GM19193 (cell line): ENCODE results near the gene ATP5IF1.

ENCODE experiments used
- POLR2A ChIP-seq: IDR thresholded peaks from 4 replicates; pipeline ENCODE4 v1.6.1; 2011; ENCODE audit not compliant: insufficient read depth, insufficient read length; ENCODE audit errors: extremely low read depth

The ATP5IF1 gene

GRCh38 chr1:28273216-28273860 lies 37.4 kb downstream of the ATP5IF1 start:
- TF ChIP-seq POLR2A, result no peak

DNA sequence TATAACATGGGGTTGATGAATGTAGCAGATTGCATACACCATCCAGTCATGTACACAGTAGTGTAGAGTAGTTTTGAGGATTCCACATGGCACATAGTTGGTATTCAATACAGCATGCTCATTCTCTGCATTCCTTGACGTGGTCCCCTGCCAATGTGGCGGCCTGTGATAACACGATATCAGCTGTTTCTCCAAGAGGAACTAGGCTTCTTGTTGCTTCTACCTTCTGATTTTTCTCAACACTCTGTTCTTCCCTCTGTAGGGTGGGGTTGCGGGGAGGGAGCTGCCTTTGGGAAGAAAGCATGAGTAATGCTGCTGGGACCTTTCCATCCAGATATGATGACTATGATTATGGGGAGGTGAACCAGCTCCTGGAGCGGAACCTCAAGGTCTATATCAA lies 42.8 kb downstream of the ATP5IF1 start:
- no peak for TF ChIP-seq POLR2A

DNA sequence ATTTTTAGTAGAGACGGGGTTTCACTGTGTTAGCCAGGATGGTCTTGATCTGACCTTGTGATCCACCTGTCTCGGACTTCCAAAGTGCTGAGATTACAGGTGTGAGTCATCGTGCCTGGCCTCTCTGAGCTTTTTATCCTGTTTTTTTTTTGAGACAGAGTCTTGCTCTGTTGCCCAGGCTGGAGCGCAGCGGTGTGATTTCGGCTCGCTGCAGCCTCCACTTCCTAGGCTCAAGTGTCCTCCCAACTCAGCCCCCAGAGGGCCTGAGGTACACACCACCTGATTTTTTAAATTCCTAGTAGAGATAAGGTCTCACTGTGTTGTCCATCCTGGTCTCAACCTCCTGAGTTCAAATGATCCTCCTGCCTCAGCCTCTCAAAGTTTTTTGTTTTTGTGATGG lies 43.8 kb downstream of the ATP5IF1 start:
- TF ChIP-seq POLR2A, result no peak

GRCh38 chr1:28280501-28280900 lies 44.6 kb downstream of the ATP5IF1 start:
- TF ChIP-seq POLR2A, result no peak

GRCh38 chr1:28280977-28281381 lies 45.1 kb downstream of the ATP5IF1 start:
- TF ChIP-seq POLR2A, result no peak

DNA sequence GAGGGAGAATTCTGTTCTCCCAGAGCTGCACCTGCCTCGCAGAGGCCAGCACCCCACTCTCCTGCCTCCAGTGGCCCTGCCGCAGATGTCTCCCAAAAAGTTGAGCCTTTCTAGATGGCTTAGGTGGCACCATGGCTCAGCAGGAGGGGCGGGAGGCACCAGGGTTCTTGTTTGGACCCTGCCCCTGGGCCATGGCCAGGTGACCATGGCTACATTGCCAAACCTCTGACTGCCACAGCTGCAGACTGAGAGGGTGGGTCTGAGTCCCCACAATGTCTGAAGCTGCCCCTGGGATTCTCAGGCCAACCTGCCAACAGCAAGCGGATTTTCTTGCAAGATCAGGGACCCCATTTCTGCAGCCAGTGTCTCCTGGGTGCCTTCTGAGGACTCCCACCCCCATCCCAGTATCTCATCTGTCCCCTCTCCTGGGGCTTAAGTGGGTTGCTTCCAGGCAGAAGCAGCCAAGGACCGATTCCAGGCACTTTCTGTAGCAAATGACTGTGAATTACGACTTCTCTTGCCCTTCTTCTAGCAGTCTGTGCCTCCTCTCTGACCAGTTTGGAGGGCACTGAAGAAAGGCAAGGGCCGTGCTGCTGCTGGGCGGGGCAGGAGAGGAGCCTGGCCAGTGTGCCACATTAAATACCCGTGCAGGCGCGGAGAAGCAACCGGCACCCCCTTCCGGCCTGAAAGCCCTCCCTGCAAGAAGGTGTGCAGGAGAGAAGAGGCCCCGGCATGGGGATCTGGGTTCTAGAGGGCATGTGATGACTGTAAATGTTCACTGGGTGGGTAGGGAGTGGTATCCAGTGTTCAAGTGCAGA lies 45.9 kb downstream of the ATP5IF1 start:
- no peak for TF ChIP-seq POLR2A

- no peak for TF ChIP-seq POLR2A
Measured at GRCh38 chr1:28282426-28283407, 46.8 kb downstream of the ATP5IF1 start.

- no peak for TF ChIP-seq POLR2A
Measured at GRCh38 chr1:28286111-28286510, 50.2 kb downstream of the ATP5IF1 start.
